GM21619 (cell line): ENCODE measurements around the gene MALSU1.
"Not testable (repeated sequence)": the region's sequence is repeated elsewhere in the genome, so short reads cannot be mapped to it uniquely, and the experiment has no call there.

Experiments
- ATAC-seq: cut with Tn5 transposase; IDR thresholded peaks from one replicate; pipeline ENCODE4 v1.9.1; 2021; ENCODE audit not compliant: unreplicated experiment

The MALSU1 gene

DNA sequence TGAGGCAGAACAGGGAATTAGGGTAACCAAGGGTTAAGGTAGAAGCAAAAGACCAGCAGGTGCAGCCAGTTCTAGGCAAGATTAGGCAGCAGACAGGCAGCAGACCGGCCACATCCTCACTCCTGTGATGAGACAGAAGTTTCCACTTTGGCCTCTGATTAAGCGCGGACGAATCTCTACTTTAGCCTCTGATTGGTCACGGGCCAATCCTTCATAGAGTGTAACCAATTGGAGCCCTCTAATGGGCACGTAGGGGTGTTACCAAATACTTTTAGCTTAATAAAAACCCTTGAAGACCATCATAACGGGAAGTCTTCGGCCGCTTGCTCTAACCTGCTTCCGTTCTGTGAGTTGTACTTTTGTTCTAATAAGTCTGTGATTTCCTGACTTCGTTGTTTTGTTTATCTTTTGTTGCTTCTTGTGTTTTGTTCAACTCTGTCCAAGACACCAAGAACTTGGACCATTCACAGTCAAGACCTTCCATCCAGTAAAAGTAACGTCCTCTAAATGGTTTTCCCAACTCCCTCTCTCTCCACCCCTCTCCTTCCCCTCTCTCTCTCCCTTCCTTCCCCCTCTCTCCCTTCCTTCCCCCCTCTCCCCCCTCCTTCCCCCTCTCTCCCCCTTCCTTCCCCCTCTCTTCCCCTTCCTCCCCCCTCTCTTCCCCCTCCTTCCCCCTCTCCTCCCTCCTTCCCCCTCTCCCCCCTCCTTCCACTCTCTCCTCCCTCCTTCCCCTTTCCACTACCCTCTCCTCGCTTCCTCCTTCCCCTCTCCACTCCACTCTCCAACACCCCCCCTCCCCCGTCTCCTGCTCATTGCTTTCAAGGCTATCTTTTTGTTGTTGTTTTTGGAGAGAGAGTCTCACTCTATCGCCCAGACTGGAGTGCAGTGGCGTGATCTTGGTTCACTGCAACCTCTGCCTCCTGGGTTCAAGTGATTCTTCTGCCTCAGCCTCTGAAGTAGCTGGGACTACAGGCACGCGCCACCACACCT, 13.2 kb upstream of the MALSU1 start:
- ATAC-seq: no peak

DNA sequence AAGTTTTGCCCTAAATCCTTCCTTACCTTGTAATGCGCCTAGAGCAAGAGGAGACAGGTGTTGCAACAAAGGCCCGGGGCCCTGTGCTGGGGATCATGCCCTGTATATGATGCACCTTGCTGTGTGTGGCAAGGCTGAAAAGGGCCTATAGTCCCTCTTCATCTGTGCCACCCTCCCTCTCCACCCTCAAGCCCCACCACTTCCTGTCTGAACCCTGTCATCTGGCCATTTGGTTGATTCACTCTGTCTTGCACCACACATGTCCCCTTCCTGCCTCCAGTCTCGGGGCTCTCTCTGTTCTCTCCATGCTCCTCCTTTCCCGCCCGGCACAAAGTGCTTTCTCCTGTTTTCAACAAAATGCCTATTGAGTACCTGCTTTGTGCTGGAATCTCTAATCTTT, 11.5 kb upstream of the MALSU1 start:
- ATAC-seq: no peak

GRCh38 chr7:23290993-23291392, 8.1 kb upstream of the MALSU1 start:
- no peak for ATAC-seq

DNA sequence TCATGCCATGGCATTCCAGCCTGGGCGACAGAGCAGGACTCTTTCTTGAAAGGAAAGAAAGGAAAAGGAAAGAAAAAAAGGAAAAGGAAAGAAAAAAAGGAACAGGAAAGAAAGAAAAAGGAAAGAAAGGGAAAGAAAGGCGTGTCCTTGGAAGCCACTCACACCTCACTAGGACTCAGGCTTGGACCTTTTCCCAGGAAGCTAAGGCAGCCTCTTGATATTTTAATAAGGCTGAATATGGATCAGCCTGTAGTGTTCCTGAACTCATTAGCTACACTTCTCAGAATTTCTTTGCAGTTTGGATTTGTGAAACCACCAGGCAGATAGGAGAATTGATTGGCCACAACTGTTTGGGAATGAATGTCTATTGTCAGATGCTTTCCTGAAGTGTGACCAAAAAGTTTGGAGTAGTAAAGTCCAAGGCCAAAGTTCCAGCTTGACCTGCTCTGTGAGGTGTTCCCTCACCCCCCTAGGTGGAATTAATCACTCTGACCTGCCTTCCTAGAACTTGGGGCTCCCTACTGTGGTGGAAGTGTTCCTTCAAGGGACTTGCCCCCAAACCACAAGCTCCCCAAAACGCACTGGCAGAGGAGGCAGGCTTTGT, 7.1 kb upstream of the MALSU1 start:
- ATAC-seq: no peak

DNA sequence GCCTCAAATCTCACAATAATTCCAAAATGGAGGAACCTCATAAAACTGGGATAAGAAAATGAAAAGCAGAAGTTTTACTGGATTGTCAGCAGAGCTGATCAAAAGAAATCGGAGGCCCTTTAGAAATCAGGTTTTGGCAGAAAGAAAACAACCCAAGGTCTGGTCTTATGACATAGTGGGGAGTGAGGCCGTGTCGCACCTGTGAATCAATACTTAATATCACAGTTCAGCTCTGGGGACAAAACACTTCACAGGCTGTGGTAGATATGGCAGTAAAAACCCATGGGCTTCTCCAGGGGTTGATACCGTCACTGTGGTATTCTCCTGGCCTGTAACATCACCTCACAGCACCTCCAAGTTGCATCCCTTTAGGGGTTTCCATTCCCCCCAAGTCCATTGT, 6.5 kb upstream of the MALSU1 start:
- no peak for ATAC-seq

- ATAC-seq: no peak
Measured at GRCh38 chr7:23293500-23294073, 5.6 kb upstream of the MALSU1 start.

DNA sequence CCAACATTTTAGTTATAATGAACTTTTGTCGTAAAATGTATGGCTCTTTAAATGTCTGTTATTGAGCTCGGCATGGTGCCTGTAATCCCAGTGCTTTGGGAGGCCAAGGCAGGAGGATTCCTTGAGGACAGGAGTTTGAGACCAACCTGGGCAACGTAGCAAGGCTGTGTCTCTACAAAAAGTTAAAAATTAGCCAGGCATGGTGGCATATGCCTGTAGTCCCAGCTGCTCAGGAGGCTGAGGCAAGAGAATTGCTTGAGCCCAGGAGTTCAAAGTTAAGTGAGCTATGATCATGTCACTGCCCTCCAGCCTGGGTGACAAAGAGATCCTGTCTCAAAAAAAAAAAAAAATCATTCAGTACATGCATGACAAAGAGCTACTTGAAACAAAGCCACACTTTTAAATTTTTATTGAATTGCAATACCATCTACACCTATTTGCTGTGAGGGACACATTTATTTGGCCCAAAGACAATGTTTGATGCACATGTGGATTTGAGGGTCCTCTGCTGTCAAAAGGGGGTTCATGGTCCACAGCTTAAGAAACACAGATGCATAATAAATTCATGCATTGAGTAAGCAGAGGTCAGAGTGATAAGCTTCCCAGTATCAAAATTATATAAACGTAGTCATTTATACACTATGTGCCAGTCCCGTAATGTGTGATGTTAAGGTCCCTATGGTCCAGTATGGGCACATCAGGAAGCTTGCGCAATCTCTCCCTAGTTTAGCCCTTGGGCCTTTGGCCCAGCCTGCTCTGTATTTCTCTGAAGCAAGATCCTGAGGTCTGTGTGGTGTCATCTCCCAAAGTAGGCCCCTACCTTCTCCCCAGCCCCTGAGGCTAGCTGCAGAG, 4.4 kb upstream of the MALSU1 start:
- no peak for ATAC-seq

DNA sequence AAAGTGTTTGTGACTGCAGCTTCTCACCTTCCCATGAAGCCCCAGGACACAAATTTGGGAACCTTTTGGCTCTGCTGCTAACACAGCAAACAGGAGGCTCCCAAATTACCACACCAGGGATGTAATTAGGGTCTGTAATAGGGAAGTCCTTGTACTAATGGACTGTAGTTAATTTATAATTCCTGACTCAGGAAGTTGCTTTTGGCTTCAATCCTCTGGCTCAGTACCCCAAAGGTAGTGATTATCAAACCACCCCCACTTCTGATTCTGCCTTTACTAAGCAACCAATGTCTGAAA, 3.8 kb upstream of the MALSU1 start:
- ATAC-seq: no peak

DNA sequence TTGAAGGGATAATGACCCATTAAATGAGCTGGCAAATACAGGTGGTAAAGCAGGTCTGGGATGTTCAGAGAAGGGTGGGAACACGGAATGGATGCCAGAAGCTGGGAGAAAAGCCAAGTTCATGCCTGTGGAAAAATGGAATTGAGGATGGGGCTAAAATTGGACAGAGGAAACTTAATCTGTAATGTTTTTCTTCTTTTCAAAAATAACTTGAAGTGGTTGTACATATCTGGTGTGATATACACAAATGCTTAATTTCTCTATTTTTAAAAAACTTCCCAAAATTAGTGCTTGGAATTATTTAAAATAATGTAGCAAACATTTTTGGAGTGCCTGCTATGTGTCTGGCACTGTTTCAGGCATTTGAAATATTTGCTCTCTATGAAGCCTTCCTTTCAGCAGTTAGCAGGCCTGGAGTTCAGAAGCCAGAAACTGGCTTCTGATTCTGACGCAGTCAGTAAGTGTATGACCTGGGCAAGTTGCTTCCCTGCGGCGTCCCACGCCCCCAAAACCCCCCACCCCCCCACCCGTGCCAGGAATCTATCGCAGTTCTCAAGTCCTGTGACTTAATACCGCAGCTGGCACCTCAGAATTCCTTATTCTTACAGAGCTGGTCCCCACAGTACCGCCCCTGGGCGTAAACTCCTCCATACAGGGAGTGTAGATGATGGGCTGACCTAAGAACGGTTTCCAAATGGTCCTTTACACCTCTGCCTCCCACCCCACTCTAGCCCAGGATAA, 828 bp upstream of the MALSU1 start:
- ATAC-seq: no peak

DNA sequence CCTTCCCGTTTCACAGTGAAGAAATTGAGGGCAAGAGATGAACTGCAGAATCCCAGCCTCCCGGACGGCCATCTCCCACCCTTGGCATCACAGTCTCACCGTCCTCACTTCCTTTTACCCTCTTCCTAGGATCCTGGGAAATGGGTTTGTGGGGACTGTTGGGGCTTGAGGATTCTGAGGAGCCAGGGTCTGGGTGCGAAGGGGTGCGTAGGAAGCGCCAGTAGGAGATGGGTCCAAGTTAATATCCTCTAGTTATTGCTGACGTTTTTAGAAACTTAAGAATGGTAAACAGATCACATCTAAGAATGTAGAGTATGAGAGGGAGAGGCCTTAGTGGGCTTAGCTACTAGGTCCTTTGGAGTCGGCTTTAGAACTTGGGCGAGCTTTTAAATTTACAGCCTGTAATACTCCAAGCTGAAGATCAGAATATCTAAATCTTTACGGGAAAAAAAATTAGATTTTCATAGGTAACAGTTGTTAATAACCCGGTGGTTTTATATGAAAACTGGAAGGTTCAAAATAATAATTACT, 696 bp downstream of the MALSU1 start:
- ATAC-seq: no peak

GRCh38 chr7:23306936-23307521, 7.9 kb downstream of the MALSU1 start:
- ATAC-seq: no peak

- ATAC-seq: no peak
Measured at GRCh38 chr7:23308754-23309153, 9.6 kb downstream of the MALSU1 start.

DNA sequence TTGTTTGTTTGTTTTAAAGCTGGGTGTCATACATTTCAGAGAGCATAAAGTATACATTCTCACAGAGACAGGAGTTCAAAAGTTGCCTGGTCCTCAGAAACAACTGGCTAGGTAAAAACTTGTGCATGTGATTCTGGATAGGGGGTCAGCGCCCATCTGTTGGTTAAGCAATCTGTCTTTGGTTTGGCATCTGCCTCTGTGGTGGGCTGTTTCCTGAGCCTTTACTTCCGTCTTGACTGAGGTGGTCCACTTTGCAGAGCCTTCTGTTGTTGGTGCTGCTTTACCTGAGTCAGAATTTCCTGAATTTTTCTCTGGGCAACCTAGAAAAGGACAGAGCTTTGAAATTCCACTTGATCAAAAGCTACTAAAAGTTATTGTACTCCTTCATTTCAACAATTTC, 13.0 kb downstream of the MALSU1 start:
- not testable (repeated sequence) for ATAC-seq

DNA sequence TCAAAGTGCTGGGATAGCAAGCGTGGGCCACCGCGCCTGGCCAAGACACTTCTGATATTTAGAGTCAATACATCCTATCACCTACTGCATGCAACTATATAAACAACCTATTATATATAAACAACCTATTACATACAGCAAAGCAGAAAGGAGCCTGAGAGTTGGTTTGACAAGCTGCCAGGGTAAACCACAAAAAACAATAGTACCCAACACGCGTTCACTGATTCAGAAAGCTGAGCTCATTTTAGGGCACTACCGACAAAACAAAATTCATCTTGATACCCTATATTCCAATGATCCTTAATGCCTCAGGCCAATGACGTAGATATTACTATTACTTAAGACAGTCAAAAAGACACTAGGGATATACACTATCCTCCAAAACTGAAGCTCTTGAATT, 16.2 kb downstream of the MALSU1 start:
- no peak for ATAC-seq

GRCh38 chr7:23331132-23331531, 32.0 kb downstream of the MALSU1 start:
- ATAC-seq: no peak

- no peak for ATAC-seq
Measured at GRCh38 chr7:23332193-23332592, 33.1 kb downstream of the MALSU1 start.

DNA sequence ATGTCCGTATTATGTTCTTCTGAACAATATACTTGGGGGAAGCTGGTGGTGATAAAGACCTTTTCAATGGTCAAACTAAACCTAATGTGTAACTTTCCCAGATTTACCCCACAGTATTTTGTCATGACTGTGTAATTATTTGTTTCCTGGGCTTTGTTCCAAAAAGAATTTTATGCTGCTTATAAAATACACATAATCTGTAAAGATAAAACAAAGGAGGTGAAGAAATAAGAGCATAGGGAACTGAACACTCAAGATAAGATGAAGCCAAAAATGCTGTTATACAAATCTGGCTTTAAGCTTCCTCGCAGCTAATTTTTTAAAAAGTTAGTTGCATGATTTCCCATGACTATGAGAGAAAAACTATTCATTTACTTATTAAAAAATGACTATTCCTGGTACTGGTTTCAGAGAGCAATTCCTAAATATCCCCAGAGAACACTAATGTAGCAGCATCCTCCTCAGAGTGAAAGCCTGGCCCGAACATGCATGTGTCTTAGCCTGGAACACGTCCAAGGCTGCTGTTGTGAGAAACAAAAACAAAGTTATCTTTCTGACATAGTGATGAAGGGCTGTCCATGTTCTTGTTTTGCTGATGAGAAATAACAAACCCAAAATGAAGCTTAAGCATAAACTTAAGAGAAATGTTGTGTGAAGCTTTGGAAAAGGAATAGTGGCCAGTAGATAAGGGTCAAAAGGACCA, 33.9 kb downstream of the MALSU1 start:
- no peak for ATAC-seq

DNA sequence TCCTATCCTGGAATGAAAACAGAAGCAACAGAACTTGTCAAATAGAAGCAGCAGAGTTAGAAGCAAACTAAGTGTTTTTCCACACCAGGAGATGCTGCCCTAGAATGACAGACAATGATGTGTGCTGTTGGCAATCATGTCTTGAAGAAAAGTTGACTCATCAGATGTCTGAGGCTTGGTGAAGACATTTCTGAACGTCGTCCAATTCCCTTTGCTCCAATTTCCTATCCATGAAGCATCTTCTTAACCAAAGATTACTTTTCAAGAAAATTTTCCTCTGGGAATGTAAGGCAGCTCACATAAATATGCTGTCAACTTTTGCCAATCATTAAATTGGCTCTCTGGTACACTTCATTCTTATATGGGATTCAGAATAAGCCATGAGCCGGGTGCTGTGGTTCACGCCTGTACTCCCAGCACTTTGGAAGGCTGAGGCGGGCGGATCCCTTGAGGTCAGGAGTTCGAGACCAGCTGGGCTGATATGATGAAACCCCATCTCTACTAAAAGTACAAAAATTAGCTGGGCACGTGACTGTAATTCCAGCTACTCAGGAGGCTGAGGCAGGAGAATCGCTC, 34.6 kb downstream of the MALSU1 start:
- no peak for ATAC-seq

- no peak for ATAC-seq
Measured at GRCh38 chr7:23334482-23335056, 35.4 kb downstream of the MALSU1 start.
